Measurements from ENCODE around the gene CHL1.

- TF ChIP-seq CTCF (IDR thresholded peaks at IDR 0.05) (no peak), POLR2A (IDR thresholded peaks at IDR 0.05) (no peak), POLR2AphosphoS5 (IDR thresholded peaks at IDR 0.05) (no peak)
Measured at GRCh38 chr3:291646-292436, 95.3 kb downstream of the CHL1 start.

All from stomach (tissue), 4 donors.